VCaP (cell line): ENCODE data around the gene APLF.
"Not testable (repeated sequence)": the region's sequence is repeated elsewhere in the genome, so short reads cannot be mapped to it uniquely, and the experiment has no call there.

Source experiments
- H3K27ac ChIP-seq: fragments of 450-650 bp; 2 replicates; pipeline ENCODE4 v1.5.1; 2017
- CTCF ChIP-seq: fragments of 450-650 bp; conservative IDR thresholded peaks from 2 replicates; pipeline ENCODE4 v1.5.1; 2017; ENCODE audit warnings: mild to moderate bottlenecking, moderate library complexity

The APLF gene

GRCh38 chr2:68521037-68521436, 53.7 kb downstream of the APLF start:
- H3K27ac ChIP-seq, result peak overlapping the region; percentile 33
- no peak for TF ChIP-seq CTCF

- not testable (repeated sequence) for H3K27ac ChIP-seq
These were observed 59.6 kb downstream of the APLF start for GRCh38 chr2:68526943-68527342.

- not testable (repeated sequence) for H3K27ac ChIP-seq
These were observed 60.1 kb downstream of the APLF start for GRCh38 chr2:68527343-68528081.

- not testable (repeated sequence) for H3K27ac ChIP-seq
These were observed 61.8 kb downstream of the APLF start for GRCh38 chr2:68529156-68529555.

GRCh38 chr2:68529651-68530050, 62.3 kb downstream of the APLF start:
- not testable (repeated sequence) for H3K27ac ChIP-seq

- TF ChIP-seq CTCF, result no peak
- no peak overlapping the region for H3K27ac ChIP-seq
These were observed 68.6 kb downstream of the APLF start for GRCh38 chr2:68536000-68536399.

- H3K27ac ChIP-seq, result no peak overlapping the region
- TF ChIP-seq CTCF, result no peak
These were observed 69.6 kb downstream of the APLF start for GRCh38 chr2:68537011-68537410.

- no peak overlapping the region for H3K27ac ChIP-seq
- no peak for TF ChIP-seq CTCF
These were observed 70.4 kb downstream of the APLF start for GRCh38 chr2:68537809-68538208.

GRCh38 chr2:68544811-68545210, 77.4 kb downstream of the APLF start:
- TF ChIP-seq CTCF, result no peak
- H3K27ac ChIP-seq, result no peak overlapping the region

- TF ChIP-seq CTCF, result no peak
- no peak overlapping the region for H3K27ac ChIP-seq
These were observed 81.0 kb downstream of the APLF start for GRCh38 chr2:68548396-68548795.
